Measurements from ENCODE around the gene GNG2.

Gene GNG2

DNA sequence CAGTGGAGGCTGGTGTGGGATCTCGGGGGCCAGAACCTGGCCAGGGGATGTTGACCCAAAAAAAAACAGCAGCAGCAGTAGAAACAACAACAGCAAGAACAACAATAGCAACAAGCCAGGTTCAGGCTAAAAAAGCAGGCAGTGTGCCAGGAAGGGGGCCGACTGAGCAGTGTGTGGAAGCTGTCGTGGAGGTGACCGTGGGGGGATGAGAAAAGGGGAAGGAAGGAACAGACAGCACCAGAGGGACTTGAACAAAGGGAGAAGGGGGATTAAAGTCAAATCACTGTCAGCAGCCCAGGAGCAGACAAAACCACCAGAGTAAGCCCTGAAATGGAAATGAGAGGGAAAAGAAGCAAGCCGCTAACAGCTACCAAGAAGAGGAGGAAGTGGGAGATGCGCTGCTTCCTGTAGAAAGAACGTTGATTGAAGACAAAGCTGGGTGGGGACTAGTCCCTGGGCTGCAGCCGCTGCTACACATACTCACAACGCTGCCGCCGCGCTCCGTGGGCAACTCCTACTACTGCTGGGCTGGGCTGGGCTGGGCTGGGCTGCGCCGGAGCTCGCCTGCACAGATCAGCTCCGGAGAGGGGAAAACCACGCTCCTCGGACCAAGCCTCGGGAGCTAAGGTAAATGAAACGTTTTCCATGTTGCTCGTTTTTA, at the start of gene GNG2 (continued):
- TF ChIP-seq, protein P1, sequence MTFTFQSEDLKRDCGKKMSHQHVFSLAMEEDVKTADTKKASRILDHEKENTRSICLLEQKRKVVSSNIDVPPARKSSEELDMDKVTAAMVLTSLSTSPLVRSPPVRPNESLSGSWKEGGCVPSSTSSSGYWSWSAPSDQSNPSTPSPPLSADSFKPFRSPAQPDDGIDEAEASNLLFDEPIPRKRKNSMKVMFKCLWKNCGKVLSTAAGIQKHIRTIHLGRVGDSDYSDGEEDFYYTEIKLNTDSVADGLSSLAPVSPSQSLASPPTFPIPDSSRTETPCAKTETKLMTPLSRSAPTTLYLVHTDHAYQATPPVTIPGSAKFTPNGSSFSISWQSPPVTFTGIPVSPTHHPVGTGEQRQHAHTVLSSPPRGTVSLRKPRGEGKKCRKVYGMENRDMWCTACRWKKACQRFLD (tag by site-specific recombination; IDR thresholded peaks at IDR 0.05), result no peak
- TF ChIP-seq HOXA7 (CRISPR knock-in tag; IDR thresholded peaks at IDR 0.05; ENCODE audit: borderline replicate concordance), result no peak
- no peak for TF ChIP-seq ZNF792 (tag by site-specific recombination; IDR thresholded peaks at IDR 0.05)
- peak; percentile 43; the same call in 1 of the 2 replicates for TF ChIP-seq TRIM28 (IDR thresholded peaks at IDR 0.05; ENCODE audit: borderline replicate concordance, low read length)
- no peak for TF ChIP-seq GLIS1 (tag by site-specific recombination; IDR thresholded peaks at IDR 0.05)
- no peak for TF ChIP-seq ZNF114 (tag by site-specific recombination; IDR thresholded peaks at IDR 0.05)
- TF ChIP-seq ZBTB17 (tag by site-specific recombination; IDR thresholded peaks at IDR 0.05), result 0 out of 2 replicates have a peak, but pooled peaks have one; percentile 36
- TF ChIP-seq ZNF776 (tag by site-specific recombination; IDR thresholded peaks at IDR 0.05; ENCODE audit: borderline replicate concordance), result no peak
- TF ChIP-seq ZNF76 (tag by site-specific recombination; IDR thresholded peaks at IDR 0.05; ENCODE audit: borderline replicate concordance, low read depth), result no peak

GRCh38 chr14:51811706-51812105, 48.7 kb upstream of the GNG2 start:
- no peaks in the 10 kb centered on the region for H3K36me3 ChIP-seq (ENCODE audit: control insufficient read depth in 2 of 2, insufficient read depth in 1 of 2, low read length in 2 of 2)
- ChIA-PET CTCF (no interaction called here), POLR2A (no interaction called here)
- H3K9me3 ChIP-seq (ENCODE audit: control insufficient read depth, insufficient read depth, low read depth, low read length), result no peaks in the 10 kb centered on the region
- no peak overlapping the region for H3K4me3 ChIP-seq (ENCODE audit: low read depth, low read length)
- no peak overlapping the region for H3K27ac ChIP-seq (ENCODE audit: extremely low read depth, low read depth, low read length)
- TF ChIP-seq ZNF184 (tag by site-specific recombination; IDR thresholded peaks at IDR 0.05), result no peak
- TF ChIP-seq IKZF3 (tag by site-specific recombination; IDR thresholded peaks at IDR 0.05), result no peak
- no peak for TF ChIP-seq ZNF248 (tag by site-specific recombination; IDR thresholded peaks at IDR 0.05)
- TF ChIP-seq KLF9 (tag by site-specific recombination; IDR thresholded peaks at IDR 0.05; ENCODE audit: low read depth), result no peak
- TF ChIP-seq, protein P2, sequence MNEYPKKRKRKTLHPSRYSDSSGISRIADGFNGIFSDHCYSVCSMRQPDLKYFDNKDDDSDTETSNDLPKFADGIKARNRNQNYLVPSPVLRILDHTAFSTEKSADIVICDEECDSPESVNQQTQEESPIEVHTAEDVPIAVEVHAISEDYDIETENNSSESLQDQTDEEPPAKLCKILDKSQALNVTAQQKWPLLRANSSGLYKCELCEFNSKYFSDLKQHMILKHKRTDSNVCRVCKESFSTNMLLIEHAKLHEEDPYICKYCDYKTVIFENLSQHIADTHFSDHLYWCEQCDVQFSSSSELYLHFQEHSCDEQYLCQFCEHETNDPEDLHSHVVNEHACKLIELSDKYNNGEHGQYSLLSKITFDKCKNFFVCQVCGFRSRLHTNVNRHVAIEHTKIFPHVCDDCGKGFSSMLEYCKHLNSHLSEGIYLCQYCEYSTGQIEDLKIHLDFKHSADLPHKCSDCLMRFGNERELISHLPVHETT (tag by site-specific recombination; IDR thresholded peaks at IDR 0.05), result no peak
- TF ChIP-seq ZNF266 (tag by site-specific recombination; IDR thresholded peaks at IDR 0.05; ENCODE audit: low read depth), result no peak
- TF ChIP-seq ZNF174 (tag by site-specific recombination; IDR thresholded peaks at IDR 0.05), result no peak
- no peak for TF ChIP-seq ZNF350 (tag by site-specific recombination; IDR thresholded peaks at IDR 0.05)
- TF ChIP-seq MZF1 (tag by site-specific recombination; IDR thresholded peaks at IDR 0.05; ENCODE audit: borderline replicate concordance), result no peak
- TF ChIP-seq KLF10 (tag by site-specific recombination; IDR thresholded peaks at IDR 0.05), result no peak
- TF ChIP-seq ZSCAN30 (tag by site-specific recombination; IDR thresholded peaks at IDR 0.05), result no peak
- no peak for TF ChIP-seq EGR2 (tag by site-specific recombination; IDR thresholded peaks at IDR 0.05; ENCODE audit: low read depth)
- no peak for TF ChIP-seq ZSCAN4 (tag by site-specific recombination; IDR thresholded peaks at IDR 0.05)
- no peak for TF ChIP-seq ZBTB7A (tag by site-specific recombination; IDR thresholded peaks at IDR 0.05; ENCODE audit: low read depth)
- no peak for TF ChIP-seq ZNF624 (tag by site-specific recombination; IDR thresholded peaks at IDR 0.05)
- no peak for TF ChIP-seq ZNF324 (tag by site-specific recombination; IDR thresholded peaks at IDR 0.05)
- no peak for TF ChIP-seq MEIS1 (CRISPR knock-in tag; IDR thresholded peaks at IDR 0.05; ENCODE audit: borderline replicate concordance)
- TF ChIP-seq, protein P3, sequence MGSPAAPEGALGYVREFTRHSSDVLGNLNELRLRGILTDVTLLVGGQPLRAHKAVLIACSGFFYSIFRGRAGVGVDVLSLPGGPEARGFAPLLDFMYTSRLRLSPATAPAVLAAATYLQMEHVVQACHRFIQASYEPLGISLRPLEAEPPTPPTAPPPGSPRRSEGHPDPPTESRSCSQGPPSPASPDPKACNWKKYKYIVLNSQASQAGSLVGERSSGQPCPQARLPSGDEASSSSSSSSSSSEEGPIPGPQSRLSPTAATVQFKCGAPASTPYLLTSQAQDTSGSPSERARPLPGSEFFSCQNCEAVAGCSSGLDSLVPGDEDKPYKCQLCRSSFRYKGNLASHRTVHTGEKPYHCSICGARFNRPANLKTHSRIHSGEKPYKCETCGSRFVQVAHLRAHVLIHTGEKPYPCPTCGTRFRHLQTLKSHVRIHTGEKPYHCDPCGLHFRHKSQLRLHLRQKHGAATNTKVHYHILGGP (tag by site-specific recombination; IDR thresholded peaks at IDR 0.05), result no peak
- TF ChIP-seq ZNF529 (tag by site-specific recombination; IDR thresholded peaks at IDR 0.05; ENCODE audit: insufficient replicate concordance), result no peak
- no peaks in the 10 kb centered on the region for H3K4me1 ChIP-seq (ENCODE audit: control insufficient read depth, insufficient read depth, low read length)
